ENCODE data around the gene EPN2.

The EPN2 gene

GRCh38 chr17:19364699-19365498 lies 127.7 kb downstream of the EPN2 start:
- Histone ChIP-seq H3K4me3 (ENCODE audit: low read length) (no peak overlapping the region), H2AFZ (ENCODE audit: low read depth, low read length) (no peak overlapping the region), H3K27me3 (ENCODE audit: insufficient read depth, low read length) (no peaks in the 10 kb centered on the region), H3K36me3 (ENCODE audit: insufficient read depth, low read length) (no peaks in the 10 kb centered on the region), H3K9me3 (ENCODE audit: low read length) (no peaks in the 10 kb centered on the region), H3K4me1 (ENCODE audit: insufficient read depth, low read length) (peaks cover 10% of the 10 kb centered on the region)

GRCh38 chr17:19365499-19365817 lies 128.3 kb downstream of the EPN2 start:
- Histone ChIP-seq H3K4me3 (ENCODE audit: low read length) (no peak overlapping the region), H3K36me3 (ENCODE audit: insufficient read depth, low read length) (no peaks in the 10 kb centered on the region), H3K4me1 (ENCODE audit: insufficient read depth, low read length) (peaks cover 10% of the 10 kb centered on the region), H3K9me3 (ENCODE audit: low read length) (no peaks in the 10 kb centered on the region), H3K27me3 (ENCODE audit: insufficient read depth, low read length) (no peaks in the 10 kb centered on the region), H2AFZ (ENCODE audit: low read depth, low read length) (no peak overlapping the region)

- Histone ChIP-seq H3K36me3 (ENCODE audit: insufficient read depth, low read length) (no peaks in the 10 kb centered on the region), H3K4me1 (ENCODE audit: insufficient read depth, low read length) (peaks cover 10% of the 10 kb centered on the region), H3K27me3 (ENCODE audit: insufficient read depth, low read length) (no peaks in the 10 kb centered on the region)
Measured at GRCh38 chr17:19365833-19366636, 128.9 kb downstream of the EPN2 start.

GRCh38 chr17:19366637-19366972 lies 129.4 kb downstream of the EPN2 start:
- Histone ChIP-seq H3K4me1 (ENCODE audit: insufficient read depth, low read length) (peaks cover 10% of the 10 kb centered on the region), H3K9me3 (ENCODE audit: low read length) (no peaks in the 10 kb centered on the region), H3K36me3 (ENCODE audit: insufficient read depth, low read length) (no peaks in the 10 kb centered on the region), H3K27me3 (ENCODE audit: insufficient read depth, low read length) (no peaks in the 10 kb centered on the region), H3K4me3 (ENCODE audit: low read length) (no peak overlapping the region), H2AFZ (ENCODE audit: low read depth, low read length) (no peak overlapping the region)

More at GRCh38 chr17:19365833-19366636, 128.9 kb downstream of the EPN2 start:
- Histone ChIP-seq H2AFZ (ENCODE audit: low read depth, low read length) (no peak overlapping the region), H3K9me3 (ENCODE audit: low read length) (no peaks in the 10 kb centered on the region), H3K4me3 (ENCODE audit: low read length) (no peak overlapping the region)

GRCh38 chr17:19368229-19368628 lies 131.1 kb downstream of the EPN2 start:
- H3K36me3 ChIP-seq (ENCODE audit: insufficient read depth, low read length), result no peaks in the 10 kb centered on the region
- no peak overlapping the region for H2AFZ ChIP-seq (ENCODE audit: low read depth, low read length)
- no peaks in the 10 kb centered on the region for H3K27me3 ChIP-seq (ENCODE audit: insufficient read depth, low read length)
- peaks cover under 1% of the 10 kb centered on the region for H3K4me1 ChIP-seq (ENCODE audit: insufficient read depth, low read length)
- H3K4me3 ChIP-seq (ENCODE audit: low read length), result no peak overlapping the region
- no peaks in the 10 kb centered on the region for H3K9me3 ChIP-seq (ENCODE audit: low read length)

- Histone ChIP-seq H3K4me1 (ENCODE audit: insufficient read depth, low read length) (peaks cover 3% of the 10 kb centered on the region), H3K9me3 (ENCODE audit: low read length) (no peaks in the 10 kb centered on the region), H3K36me3 (ENCODE audit: insufficient read depth, low read length) (no peaks in the 10 kb centered on the region), H3K4me3 (ENCODE audit: low read length) (no peak overlapping the region), H2AFZ (ENCODE audit: low read depth, low read length) (no peak overlapping the region), H3K27me3 (ENCODE audit: insufficient read depth, low read length) (no peaks in the 10 kb centered on the region)
Measured at GRCh38 chr17:19369107-19369778, 132.1 kb downstream of the EPN2 start.

GRCh38 chr17:19369846-19370492 lies 132.8 kb downstream of the EPN2 start:
- H3K4me1 ChIP-seq (ENCODE audit: insufficient read depth, low read length), result peaks cover 3% of the 10 kb centered on the region

GRCh38 chr17:19370493-19370960 lies 133.4 kb downstream of the EPN2 start:
- Histone ChIP-seq H3K27me3 (ENCODE audit: insufficient read depth, low read length) (no peaks in the 10 kb centered on the region), H3K4me3 (ENCODE audit: low read length) (no peak overlapping the region), H3K9me3 (ENCODE audit: low read length) (no peaks in the 10 kb centered on the region), H3K4me1 (ENCODE audit: insufficient read depth, low read length) (peaks cover 3% of the 10 kb centered on the region), H3K36me3 (ENCODE audit: insufficient read depth, low read length) (no peaks in the 10 kb centered on the region), H2AFZ (ENCODE audit: low read depth, low read length) (no peak overlapping the region)

More at GRCh38 chr17:19369846-19370492, 132.8 kb downstream of the EPN2 start:
- Histone ChIP-seq H3K9me3 (ENCODE audit: low read length) (no peaks in the 10 kb centered on the region), H2AFZ (ENCODE audit: low read depth, low read length) (no peak overlapping the region), H3K36me3 (ENCODE audit: insufficient read depth, low read length) (no peaks in the 10 kb centered on the region), H3K4me3 (ENCODE audit: low read length) (no peak overlapping the region), H3K27me3 (ENCODE audit: insufficient read depth, low read length) (no peaks in the 10 kb centered on the region)

GRCh38 chr17:19371259-19372010 lies 134.3 kb downstream of the EPN2 start:
- H2AFZ ChIP-seq (ENCODE audit: low read depth, low read length), result no peak overlapping the region
- H3K27me3 ChIP-seq (ENCODE audit: insufficient read depth, low read length), result no peaks in the 10 kb centered on the region
- no peak overlapping the region for H3K4me3 ChIP-seq (ENCODE audit: low read length)
- H3K36me3 ChIP-seq (ENCODE audit: insufficient read depth, low read length), result no peaks in the 10 kb centered on the region
- H3K4me1 ChIP-seq (ENCODE audit: insufficient read depth, low read length), result peaks cover 3% of the 10 kb centered on the region
- no peaks in the 10 kb centered on the region for H3K9me3 ChIP-seq (ENCODE audit: low read length)

GRCh38 chr17:19372011-19372370 lies 134.8 kb downstream of the EPN2 start:
- no peak overlapping the region for H3K4me3 ChIP-seq (ENCODE audit: low read length)
- peaks cover 6% of the 10 kb centered on the region for H3K4me1 ChIP-seq (ENCODE audit: insufficient read depth, low read length)
- H3K27me3 ChIP-seq (ENCODE audit: insufficient read depth, low read length), result no peaks in the 10 kb centered on the region
- no peaks in the 10 kb centered on the region for H3K36me3 ChIP-seq (ENCODE audit: insufficient read depth, low read length)
- H3K9me3 ChIP-seq (ENCODE audit: low read length), result no peaks in the 10 kb centered on the region
- H2AFZ ChIP-seq (ENCODE audit: low read depth, low read length), result no peak overlapping the region

- Histone ChIP-seq H3K4me1 (ENCODE audit: insufficient read depth, low read length) (peaks cover 10% of the 10 kb centered on the region), H3K9me3 (ENCODE audit: low read length) (no peaks in the 10 kb centered on the region), H2AFZ (ENCODE audit: low read depth, low read length) (no peak overlapping the region)
Measured at GRCh38 chr17:19372439-19372838, 135.3 kb downstream of the EPN2 start.

GRCh38 chr17:19372866-19373504 lies 135.8 kb downstream of the EPN2 start:
- H2AFZ ChIP-seq (ENCODE audit: low read depth, low read length), result no peak overlapping the region
- H3K9me3 ChIP-seq (ENCODE audit: low read length), result no peaks in the 10 kb centered on the region
- peaks cover 10% of the 10 kb centered on the region for H3K4me1 ChIP-seq (ENCODE audit: insufficient read depth, low read length)
- no peak overlapping the region for H3K4me3 ChIP-seq (ENCODE audit: low read length)
- H3K36me3 ChIP-seq (ENCODE audit: insufficient read depth, low read length), result no peaks in the 10 kb centered on the region
- no peaks in the 10 kb centered on the region for H3K27me3 ChIP-seq (ENCODE audit: insufficient read depth, low read length)

More at GRCh38 chr17:19372439-19372838, 135.3 kb downstream of the EPN2 start:
- Histone ChIP-seq H3K4me3 (ENCODE audit: low read length) (no peak overlapping the region), H3K36me3 (ENCODE audit: insufficient read depth, low read length) (no peaks in the 10 kb centered on the region), H3K27me3 (ENCODE audit: insufficient read depth, low read length) (no peaks in the 10 kb centered on the region)

All from neuron (in vitro differentiated cells).